CD4-positive, alpha-beta T cell treated with Interleukin-15 for 4 hours (primary cell): ENCODE measurements around the gene SVBP.

ENCODE experiments used
- DNase-seq: peaks from one replicate; pipeline ENCODE4 v3.0.0-alpha.2; 2020; ENCODE audit warnings: low spot score

Gene SVBP

DNA sequence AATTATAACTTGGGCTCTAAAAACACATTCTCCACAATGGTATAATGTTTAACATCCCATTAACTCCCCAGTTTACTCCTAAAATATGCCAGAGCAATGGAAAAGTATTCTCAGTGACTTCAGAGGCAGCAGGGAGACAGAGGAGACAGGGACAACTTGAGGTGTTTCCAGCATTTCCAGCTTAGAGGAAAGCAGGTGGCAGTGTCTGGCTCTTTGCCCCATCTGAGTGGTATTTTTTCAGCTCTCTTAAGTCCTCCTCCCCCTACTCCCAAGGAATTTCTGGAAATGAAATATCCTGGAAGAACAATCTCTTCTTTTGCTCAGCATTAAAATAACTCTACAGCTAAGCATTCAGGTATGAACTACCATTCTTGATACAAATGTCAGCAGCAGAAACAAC lies 11.0 kb downstream of the SVBP start:
- no peak for DNase-seq

DNA sequence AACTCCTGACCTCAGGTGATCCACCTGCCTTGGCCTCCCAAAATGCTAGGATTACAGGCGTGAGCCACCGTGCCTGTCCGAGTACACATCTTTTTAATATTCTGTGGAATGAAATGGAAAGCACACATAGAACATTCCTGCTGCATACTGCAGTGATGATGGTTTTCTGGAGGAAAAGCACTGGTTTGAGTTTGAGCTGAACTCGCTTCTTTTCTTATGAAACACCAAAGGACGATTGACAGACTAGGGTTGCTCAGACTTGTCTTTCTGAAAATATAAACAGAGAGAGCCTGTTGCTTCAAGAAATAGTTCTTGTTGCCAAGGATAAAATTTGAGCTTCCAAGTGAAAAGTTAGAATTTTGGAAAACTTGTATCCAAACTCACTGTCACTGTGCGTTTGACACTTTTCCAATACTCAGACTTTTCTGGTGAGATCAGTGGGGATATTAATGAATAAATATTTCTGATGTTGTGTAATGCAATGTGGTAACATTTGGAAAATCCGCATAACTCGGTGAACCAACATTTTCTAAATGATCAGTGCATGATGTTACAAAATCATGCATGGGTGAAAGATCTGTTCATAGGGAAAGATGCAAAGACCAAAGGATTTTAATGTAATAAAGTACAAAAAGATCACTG lies 15.2 kb downstream of the SVBP start:
- DNase-seq = no peak

DNA sequence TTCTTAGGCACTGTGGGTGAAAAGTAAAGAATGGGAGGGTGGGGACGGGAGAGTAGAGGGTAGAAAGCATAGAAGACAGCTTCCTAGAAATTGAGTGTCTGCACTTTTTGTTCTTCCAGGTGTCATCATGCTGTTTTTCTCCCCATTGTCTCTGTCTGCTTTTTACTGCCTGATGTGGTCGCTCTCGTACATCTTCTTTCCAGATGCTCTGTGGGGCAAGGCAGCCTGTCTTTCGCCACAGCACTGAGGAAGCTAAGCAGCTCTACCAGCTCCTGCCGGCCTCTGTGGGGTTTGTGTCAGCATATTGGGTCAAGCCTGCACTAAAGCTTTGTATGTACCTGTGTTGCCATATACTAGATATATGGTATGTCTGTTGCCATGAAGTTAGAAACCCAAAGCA lies 19.2 kb downstream of the SVBP start:
- DNase-seq = no peak

DNA sequence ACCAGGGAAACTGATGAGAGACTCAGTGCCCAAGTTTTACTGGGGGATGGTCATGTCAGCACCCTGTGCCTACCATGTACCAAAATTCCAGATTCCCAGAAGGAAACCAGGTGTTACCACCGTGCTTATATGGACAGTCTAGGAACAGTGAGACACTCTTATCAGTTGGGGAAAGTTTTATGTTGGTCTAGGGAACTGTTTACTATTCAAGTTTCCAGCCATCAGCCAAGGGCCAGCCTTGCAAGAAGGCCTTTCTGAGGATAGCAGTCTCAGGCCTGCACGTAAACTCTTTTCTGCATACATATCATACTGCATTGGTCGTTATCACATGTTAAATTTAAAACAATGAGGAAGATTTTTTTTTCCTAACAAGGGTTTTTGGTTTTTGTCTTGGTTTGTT lies 19.8 kb downstream of the SVBP start:
- no peak for DNase-seq

DNA sequence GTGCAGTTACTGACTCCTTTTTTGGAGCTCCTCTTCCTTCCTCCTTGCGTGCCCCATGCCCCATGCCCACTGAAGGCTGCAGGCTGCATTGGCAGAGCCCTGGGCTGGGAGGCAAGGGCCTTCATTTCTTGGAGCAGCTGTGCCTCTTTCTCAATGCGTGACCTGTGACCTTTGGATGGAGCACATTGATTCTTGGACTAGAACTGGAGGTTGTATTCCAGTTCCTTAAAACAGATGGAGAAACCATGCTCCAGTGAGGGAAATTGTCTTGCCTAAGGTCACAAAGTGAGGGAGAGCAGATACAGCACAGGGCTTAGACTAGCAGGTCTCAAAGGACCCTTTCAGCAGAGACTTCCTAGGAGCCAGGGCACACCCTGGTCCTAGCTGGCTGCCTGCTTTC lies 23.4 kb downstream of the SVBP start:
- DNase-seq = no peak

DNA sequence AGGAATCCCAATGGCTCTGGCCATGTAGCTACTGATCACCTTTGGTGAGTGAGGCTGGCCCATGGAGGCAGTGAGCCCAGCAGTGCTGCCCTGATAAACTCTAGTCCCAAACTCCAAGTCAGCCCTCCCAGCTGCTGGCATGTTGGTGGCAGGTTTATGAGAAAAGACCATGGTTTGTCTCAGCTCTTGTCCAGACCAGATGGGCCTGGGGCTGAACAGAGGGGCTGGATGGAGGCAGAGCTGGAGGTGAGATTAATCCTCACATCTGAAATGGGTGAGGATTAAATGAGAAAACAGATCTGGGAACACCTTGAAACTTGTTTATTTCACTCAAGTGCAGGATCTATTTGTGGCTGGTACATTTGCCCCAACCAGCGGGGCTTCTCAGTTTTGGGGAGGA lies 29.2 kb downstream of the SVBP start:
- DNase-seq = no peak

DNA sequence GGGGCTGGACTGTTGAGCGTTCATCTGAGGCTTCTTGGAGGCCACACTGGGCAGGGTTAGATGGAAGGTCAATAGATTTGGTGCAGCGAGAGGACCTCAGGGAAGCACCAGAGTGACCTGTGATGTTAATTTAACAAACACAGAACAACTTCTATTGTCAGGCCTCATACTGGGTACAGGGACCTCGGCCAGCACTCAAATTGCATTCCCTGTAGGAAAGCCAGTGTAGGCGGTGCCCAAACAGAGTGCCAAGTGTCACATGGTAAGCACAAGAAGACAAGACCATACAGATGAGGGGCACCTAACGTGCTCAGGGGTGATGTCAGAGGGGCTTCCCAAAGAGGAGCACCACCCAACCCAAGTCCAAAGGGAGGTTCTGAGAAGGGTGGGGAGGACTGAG lies 31.1 kb downstream of the SVBP start:
- no peak for DNase-seq

DNA sequence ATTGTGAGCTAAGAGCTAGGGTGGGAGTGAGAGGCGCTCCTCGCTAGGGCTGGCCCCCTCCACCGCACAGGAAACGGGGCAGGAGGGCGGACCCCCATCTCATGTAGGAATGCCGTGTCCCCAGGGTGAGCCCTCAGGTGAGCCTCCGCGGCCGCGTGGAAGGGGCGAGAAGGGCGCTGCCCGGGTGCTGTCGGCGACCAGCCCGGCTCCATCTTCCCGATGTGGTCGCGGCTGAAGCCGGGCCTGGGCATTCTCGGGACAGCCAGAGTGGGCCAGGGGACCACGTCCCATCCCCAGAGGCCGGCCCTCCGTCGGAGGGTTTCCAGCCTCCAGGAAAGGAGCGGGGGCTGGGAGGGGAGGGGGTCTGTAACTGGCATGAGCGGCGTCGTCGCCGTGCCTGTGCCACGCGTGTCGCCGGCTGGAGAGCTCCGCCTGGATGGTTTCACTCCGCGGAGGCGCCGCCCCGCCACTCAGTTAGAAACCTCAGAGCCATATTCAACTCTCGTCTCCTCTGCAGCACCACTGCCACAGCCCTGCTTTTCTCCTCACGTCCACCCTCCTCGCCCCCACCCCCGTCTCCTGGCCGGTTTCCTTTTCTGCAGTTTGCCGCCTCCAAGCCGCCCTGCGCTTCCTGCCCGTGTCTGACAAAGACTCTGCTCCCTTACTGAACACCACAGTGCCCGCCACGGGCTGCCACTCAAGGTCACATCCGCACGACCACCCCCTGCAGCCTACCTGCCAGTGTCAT lies 32.1 kb downstream of the SVBP start, which contains the start of gene TMEM269:
TSS of gene TMEM269 (plus strand) at position 46 of the 748 bp plus-strand sequence. CDS start 4,903 bp downstream, outside the sequence.
- peak; percentile 20 for DNase-seq

DNA sequence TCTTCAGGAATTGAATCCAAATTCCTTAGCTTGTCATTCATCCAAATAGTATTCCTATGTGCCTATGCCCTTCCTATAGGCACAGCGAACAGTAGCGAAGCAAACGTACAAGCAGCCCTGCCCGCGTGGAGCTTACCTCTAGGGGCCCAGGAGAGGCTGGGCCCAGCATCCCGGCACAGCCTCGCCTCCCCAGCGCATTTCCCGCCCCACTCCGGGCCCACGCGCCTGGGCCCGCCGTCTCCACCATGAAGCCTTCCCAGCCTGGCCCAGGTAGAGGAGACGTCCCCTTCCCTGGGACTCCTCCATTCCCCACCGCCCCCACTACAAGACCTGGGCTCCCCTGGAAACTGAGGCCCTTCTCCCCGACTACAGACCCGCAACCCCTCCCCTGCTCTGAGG lies 32.7 kb downstream of the SVBP start:
- no peak for DNase-seq

DNA sequence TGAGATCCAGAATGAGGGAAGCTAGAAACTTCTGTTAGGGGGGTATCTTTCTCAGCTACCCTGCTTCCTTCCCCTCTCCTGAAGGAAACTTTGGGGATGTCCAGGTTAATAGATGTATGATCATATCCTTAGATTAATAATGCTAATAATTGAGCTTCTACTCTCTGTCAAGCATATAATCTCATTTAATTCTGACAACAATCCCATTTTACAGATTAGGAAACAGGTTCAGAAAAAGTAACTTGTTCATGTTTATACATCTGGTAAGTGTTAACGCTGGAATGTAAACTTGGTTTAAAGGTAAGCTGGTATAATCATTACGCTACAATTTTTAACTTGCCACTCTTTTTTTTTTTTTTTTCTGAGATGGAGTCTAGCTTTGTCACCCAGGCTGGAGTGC lies 34.1 kb downstream of the SVBP start:
- DNase-seq = no peak

DNA sequence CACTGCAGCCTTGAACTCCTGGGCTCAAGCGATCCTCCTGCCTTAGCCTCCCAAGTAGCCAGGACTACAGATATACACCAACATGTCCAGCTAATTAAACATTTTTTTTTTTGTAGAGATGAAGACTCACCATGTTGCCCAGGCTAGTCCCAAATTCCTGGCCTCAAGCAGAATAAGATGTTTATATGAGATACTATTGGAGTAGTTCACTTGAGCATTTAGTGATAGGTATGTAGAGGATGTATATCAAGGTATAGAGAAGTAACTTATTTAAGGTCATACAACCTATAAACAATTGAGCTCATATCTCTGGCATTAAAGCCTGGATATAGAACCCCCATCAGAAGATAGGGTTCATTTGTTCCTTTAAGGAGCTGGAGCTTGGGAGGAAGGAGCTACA lies 37.0 kb downstream of the SVBP start:
- DNase-seq = no peak

DNA sequence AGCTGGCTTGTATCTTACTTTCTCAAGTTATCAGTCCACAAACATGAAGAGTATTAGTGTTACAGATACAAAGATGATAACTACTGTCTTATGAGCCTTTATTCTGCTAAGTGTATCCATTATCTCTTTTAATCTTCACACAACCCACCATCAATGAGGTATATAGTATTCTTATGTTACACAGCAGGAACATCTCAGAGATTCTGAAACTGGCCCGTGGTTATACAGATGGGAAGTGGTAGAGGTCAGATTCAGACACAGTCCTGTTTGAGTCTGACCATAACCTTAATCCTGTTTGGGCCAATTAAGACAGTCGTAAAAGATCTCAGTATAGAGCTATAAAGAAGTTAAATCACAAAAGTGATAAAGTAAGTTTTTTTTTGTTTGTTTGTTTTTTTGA lies 37.5 kb downstream of the SVBP start:
- no peak for DNase-seq

DNA sequence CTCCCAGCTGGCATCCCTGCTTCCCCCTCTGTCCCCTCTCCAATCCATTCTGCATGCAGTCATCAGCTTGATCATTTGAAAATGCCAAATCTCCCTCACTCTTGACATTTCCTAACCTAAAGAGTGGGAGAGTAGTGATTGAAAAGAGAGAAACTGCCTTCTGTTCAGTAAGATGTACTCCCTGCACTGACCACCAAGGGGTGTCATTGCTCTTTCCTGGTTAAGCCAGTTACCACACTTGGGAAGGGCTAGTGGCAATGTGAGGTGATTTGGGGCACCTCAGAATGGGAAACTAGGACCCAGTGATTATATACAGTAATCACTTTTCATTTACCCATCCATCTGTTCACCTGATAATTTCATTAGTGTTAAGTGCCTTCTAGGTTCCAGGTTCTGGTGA lies 39.3 kb downstream of the SVBP start:
- DNase-seq = peak; percentile 26

DNA sequence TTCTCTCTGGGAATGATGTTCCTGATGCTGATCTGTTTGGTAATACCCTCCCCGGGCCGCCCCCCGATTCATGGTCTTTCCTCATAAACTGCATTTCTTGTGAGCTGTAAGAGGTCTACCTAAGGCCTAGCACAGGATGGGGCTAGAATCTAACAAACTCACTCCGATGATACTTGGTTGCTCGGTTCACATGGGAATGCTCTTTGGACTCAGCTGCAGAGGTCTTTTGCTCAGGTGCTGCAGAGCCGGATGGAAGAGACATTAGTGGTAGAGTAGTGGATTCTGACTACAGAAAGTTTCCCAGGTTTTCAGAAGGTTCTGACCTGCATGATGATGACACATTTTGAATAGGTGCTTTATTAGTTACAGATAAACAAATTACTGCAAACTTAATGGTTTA lies 40.7 kb downstream of the SVBP start:
- no peak for DNase-seq

DNA sequence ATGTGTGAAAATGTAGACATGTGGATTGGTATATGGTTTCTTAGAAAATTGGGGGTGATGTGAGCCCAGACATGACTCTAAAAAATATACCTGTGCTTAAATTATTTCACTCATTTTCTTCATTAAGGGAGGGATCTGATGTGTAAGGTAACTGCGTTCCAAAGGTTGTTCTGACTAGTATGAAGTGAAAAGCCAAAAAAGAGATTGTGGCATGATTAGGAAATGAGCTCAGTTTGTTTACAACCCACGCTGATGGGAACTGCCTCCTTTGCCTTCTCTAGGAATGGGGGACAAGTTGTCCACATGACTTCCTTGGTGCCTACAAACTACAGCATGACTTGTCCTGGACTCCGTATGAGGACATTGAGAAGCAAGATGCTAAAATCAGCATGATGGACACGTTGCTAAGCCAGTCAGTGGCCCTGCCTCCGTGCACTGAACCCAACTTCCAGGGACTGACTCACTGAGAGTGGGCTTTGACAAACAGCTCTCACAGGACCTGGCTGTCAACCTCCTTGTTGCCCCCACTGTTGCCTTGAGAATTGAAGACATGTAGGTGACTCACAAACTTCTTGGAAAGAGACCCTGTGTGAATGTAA lies 42.2 kb downstream of the SVBP start:
- no peak for DNase-seq

DNA sequence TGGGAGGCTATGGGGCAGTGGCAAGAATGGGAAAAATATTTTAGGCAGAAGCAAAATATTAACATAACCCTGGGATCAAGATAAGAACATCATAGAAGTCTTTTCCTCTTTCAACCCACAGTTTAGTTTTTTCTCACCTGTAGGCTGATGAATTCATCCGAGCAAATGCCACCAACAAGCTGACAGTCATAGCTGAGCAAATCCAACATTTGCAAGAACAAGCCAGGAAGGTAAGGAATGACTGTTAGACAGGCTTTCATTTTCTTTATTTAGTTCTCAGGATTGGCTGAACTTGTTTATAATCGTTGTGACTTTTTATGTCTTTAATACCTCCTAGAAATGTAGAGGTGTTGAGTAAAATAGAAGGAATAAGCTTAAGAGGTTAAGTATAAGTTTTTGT lies 43.8 kb downstream of the SVBP start:
- DNase-seq = no peak

DNA sequence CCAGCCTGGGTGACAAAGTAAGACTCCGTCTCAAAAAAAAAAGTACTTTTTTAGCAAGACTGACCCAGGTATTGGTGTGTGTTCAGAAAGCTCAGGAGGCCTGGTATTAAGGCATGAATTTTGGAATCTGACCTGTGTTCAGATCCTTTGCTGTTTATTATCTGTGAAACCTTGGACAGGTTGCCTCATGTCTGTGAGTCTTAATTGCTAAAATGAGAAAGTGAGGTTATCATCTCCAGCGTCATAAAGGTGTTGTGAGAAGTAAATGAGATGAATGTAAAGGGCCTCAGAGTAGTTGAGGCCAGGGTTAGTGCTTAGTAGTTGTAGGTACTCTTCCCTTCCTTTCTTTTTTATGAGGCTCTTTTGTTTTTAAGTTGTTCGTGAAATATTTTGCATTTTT lies 47.4 kb downstream of the SVBP start:
- DNase-seq = no peak

DNA sequence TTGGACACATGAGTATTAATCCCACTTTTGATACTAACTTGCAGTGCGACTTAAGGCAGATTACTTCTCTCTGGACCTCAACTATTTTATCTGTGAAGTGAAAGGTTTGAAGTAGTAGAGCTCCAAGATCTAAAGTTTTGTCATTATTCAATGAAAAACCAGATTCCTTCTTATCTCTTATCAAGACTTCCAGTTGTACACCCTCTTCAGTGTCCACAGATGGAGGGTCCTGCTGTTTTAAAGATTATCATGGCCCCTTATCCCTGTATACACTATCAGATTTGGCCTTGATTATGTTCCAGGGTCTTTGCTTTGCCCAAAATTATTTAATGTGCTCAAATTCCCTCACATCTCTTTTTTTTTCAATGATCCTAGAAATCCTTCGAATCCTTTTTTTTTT lies 49.0 kb downstream of the SVBP start:
- no peak for DNase-seq

DNA sequence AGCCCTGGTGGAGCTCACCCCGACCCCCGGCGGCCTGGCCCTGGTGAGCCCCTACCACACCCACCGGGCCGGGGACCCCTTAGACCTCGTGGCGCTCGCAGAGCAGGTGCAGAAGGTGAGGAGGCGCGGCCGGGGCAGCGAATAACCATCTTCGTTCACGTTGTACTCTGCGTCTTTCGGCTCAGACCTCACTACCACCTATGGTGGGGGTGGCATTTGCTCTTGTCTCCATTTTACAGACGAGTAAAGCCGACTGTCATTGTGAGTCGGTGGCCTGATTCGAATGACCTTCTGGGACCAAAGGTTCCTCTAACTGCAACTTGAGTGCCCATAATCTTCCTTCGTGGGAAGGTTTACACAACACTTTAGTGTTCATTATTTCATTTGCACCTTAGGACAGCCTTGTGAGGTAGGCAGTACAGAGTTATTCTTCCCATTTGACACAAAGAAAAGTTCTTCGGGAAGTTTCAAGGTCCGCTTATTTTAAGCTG lies 49.6 kb downstream of the SVBP start:
- no peak for DNase-seq

DNA sequence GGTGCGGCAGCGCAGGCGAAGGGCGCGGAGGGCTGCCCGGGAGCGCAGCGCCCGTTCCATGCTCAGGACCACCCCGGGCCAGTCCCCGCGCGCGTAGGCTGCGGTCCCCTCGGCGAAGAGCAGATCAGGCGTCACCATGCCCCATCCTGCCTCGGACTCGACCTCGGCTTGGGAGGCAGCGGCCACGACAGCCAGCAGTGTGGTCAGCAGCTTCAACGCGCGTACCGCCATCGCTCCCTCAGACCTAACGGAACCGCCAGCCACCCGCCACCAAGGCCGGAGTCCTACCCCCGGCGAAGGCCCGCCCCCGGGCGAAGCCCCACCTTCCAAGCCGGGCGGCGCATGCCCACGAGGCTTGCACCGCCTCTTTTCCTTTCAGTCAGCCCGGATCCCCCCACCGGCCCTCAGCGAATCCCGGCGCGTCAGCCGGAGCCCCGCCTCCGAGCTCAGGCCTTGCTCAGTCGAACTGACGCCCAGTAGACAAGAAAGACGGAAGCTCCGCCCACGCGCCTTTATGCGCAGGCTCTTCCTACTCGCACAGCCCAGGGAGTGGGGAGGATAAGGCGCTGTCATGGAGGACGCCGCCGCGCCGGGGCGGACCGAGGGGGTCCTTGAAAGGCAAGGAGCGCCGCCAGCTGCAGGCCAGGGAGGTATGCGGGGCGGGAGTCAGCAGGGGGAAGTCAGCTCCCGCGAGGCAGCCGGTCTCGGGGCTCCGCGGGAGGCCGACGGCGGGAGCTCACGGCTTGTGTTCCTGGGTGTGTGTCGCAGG lies 50.3 kb downstream of the SVBP start, which contains the start of the genes C1orf50 and P3H1:
TSS of gene C1orf50 (plus strand) at position 509 of the 769 bp plus-strand sequence. CDS start at position 572, 63 bp downstream.
TSS of gene P3H1 (minus strand) at position 288 of the 769 bp plus-strand sequence. CDS start at position 231, 57 bp downstream.
- peak; percentile 100 for DNase-seq

DNA sequence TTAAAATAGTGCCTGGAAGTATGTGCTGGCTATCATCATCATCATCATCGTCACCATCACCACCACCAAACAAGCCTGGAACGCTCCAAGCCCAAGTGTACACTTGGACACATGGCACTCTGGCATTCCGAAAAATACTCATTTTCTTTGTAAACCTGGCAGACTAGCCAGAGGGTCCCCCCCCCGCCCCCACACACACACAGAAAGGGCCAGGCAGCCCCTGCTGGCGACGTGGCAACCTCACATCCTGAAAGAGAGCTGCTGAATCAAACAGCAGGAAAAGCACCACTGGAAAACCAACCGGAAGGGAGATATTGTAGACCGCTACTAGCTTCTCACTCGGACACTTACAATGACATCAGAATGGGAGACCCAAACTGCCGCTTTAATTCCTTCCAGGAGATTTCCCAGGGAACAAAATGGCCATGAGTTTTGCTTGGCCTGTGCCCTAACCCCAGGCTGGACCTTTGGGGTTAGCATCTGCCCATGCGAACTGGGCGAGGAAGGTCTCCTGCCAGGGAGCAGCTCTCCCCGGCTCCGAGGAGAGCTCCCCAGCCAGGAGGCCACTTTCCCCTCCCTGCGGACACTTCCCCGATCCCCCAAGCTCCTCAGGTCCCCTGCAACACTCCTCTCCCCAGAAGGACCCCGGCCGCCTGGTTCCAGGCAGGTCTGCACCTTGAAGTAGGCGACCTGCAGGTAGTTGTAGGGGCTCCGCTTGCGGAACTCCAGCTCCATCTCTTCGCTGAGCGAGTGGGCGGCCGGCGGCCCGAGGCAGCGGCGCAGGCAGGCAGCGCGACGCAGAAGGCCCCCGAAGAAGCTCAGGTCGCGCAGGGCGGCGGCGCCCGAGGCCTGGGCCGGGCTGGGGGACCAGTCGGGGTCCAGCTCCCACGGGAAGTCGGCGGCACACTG lies 51.1 kb downstream of the SVBP start:
- peak; percentile 8 for DNase-seq
